NCI-H146 treated with DMSO at 0.1 percent for 48 hours (cell line): ENCODE data around the gene OTOF.
A peak's percentile ranks its signal among the peaks of the same experiment; 100 is the strongest.
"Not testable (repeated sequence)": the region's sequence is repeated elsewhere in the genome, so short reads cannot be mapped to it uniquely, and the experiment has no call there.

Experiments used
- DNase-seq: peaks from one replicate; lab custom pipeline; 2025; ENCODE audit not compliant: unreplicated experiment; lab: John Stamatoyannopoulos, UW

The OTOF gene

GRCh38 chr2:26481706-26482105 is 3.8 kb upstream of the OTOF start:
- DNase-seq = no peak

GRCh38 chr2:26480566-26481423 is 2.9 kb upstream of the OTOF start:
- no peak for DNase-seq

- DNase-seq = no peak
Measured at GRCh38 chr2:26479789-26480565, 2.1 kb upstream of the OTOF start.

- DNase-seq = no peak
Measured at GRCh38 chr2:26479131-26479788, 1.3 kb upstream of the OTOF start.

DNA sequence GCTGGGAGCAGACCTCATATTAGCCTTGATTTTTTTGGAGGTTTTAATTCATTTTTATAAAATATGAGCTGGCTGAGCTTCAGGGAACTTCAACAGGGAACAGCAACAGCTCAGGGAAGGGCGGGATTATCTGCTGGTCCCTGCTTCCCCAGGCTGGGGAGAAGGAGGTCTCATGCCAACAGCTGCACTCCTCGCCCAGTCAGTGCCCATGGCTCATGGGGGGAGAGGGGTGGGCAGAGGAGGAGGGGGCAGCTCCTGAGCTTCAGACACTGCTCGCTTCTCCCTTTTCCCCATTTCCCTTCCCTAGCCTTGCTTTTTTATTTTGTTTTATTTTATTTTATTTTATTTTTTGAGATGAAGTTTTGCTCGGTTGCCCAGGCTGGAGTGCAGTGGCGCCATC is 442 bp upstream of the OTOF start:
- no peak for DNase-seq

- no peak for DNase-seq
Measured at GRCh38 chr2:26477126-26477910, 606 bp downstream of the OTOF start.

GRCh38 chr2:26475832-26476501 is 2.0 kb downstream of the OTOF start:
- DNase-seq = no peak

DNA sequence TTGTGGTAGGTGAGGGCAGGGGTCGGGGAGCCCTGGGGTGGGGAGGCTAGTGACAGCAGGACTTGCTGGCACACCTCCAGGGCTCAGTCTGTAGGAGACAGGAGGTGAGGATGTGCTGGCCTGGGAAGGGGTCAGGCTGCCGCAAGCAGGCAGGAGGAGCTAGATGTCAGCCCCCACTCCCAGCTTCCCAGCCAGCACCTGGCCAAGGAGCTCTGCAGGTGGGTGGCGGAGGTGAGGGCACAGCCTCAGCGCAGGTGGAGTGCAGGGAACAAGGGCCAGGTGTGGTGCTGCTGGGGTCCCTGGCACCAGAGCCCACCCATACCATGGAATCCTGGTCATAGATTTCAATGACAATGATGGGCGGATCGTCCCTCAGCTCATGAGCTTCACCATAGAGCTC is 2.9 kb downstream of the OTOF start:
- DNase-seq = no peak

DNA sequence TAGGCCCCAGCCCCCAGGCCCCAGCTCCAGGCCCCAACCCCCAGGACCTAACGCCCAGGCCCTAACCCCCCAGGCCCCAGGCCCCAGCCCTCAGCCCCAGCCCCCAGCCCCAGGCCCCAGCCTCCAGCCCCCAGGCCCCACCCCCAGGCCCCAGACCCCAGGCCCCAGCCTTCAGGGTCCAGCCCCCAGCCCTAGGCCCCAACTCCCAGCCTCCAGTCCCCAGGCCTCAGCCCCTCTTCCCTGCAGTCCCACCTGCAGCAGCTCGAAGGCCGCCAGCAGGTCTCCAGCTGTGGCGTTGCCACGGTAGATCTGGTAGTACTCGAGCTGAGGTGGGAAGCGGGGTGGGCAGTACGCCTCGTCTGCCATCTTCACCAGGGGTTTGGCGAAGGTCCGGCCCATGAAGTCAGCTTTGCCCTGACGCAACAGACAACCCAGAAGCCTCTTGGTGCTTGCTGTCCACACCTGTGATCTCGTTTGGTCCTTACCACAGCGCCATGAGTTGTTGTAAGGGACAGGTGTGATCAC is 3.6 kb downstream of the OTOF start:
- no peak for DNase-seq

- DNase-seq = no peak
Measured at GRCh38 chr2:26473796-26474195, 4.1 kb downstream of the OTOF start.

DNA sequence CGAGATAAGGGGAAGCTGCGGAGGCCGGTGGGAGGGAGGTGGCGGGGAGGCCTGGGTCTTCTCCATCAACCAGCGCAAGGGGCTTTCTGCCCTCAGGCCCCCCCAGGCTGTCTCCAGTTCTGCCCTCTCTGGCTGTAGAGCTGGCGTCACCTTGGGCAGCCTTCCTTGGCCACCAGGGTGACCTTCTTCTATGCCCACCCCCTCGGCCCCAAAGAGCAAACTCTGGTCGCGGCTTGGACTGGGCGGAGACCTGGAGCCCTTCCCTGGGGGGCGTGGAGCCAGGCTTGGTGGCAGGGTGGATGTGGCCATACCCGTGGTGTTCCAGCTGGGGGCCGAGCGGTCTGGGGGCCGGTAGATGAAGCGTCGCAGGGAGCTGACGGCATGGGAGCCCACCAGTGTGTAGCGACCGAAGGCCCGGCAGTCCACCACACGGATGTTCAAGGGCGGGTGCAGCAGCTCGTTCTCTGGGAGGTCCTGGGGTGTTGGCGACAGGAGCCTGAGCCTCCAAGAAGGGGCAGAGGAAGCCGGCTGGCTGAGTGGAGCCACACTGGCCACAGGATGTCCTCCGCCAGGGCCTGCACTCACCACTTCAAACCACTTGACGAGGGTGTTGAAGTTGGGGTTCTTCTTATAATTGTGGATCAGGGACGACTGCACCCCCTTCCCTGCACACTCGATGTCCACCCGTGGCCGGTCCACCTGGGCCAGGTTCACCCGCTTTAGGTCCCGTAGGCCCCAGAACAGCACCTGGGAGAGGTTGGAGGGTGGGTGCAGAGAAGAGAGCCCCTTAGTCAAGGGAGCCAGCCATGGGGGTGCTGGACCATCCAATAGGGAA is 4.9 kb downstream of the OTOF start:
- DNase-seq = no peak

DNA sequence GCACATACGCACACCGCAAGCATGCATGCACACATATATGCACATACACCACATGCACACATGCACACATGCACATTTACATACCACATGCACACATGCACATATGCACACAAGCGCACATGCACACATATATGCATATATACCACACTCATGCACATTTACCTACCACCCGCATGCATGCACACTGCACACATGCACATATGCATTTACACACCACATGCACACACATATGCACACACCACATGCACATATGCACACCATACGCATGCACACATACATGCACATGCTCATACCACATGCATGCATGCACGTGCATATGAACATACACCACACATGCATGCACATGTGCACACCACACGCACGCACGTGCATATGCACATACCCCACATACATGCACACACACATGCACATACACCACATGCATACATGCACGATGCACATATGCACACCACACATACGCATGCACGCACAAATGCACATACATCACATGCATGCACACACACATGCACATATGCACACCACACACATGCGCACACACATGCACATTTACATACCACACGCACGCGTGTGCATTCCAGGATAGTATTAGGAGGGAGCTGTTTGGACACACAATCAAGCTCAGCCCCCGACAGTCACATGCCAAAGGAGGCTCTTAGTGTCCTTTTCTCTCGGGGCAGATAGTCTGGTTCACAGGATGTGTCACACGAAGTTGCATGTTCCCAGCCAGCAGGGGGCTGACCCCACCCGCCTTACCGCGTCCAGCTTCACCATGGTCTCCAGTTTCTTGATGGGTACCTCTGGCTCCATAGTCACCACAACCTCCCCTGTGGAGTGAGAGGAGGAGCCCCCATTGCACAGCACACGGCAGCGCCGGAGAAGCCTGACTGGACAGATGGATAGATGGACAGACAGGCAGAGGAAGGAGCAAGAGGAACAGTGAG is 5.9 kb downstream of the OTOF start:
- DNase-seq = no peak

DNA sequence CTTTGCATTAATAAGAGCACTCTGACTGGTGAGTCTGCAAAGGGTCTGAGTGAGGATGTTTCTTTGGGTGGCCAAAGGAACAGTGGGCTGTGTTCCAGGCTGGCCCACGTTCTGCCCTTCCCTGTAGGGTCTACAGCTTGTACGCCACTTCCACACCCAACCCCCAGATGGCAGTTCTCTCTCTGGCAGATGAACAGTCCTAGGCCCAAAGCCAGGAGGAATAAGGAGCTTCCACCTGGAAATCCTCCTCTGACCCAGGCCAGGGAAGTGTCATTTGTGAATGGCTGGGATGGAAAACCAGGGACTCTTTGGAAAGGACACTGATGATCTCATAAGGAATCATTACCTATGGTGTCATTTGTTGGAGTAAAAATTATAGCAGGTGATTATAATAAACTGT is 6.6 kb downstream of the OTOF start:
- no peak for DNase-seq

DNA sequence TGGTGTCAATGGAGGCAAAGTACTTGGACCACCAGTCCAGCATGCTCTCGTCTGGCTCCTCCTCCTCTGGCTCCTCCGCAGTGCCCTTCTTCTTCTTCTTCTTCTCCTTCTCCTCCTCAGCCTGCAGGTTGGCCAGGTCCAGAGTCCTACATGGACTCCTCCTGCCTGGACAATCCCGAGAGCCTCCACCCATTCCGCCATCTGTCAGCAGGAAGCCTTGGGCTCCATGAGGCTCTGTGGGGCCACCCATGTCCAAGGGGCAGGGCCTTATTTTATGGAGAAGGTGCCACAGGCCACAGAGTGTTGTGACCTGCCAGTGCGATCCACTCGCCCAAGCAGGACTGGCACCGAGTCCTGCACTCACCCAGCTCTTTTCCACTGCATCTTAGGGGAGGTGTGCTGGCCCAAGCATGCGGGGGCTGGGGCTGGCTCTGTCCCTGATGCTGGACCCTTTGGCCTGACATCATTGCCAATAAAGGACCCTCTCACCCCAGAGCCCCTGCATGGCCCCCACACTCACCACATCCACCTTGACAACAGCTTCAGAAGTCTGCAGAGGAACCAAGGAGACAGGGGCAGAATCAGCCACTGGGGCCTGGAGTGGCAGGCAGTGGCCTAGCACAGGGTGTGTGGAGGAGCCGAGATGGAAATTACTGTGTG is 7.2 kb downstream of the OTOF start:
- DNase-seq = no peak

DNA sequence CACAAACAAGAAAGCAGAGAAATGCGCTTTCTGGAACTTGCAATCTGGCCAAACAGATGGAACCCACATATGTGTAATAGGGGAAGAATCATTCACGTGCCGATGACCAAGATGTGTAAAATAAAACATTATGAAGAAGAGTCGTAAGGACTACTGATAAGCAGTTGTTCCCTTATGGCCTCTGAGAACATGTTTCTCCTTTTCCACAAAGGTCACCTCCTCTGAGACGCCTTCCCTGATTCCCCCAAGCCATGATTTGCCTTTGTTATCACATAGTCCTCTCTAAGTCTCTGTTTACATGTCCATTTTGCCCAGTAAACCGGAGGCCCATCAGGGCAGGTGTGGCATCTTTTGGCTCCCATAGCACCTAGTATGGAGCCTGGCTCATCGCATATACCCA is 8.0 kb downstream of the OTOF start:
- DNase-seq = no peak

GRCh38 chr2:26469092-26469710 is 8.7 kb downstream of the OTOF start:
- DNase-seq = peak; percentile 59

- not testable (repeated sequence) for DNase-seq
Measured at GRCh38 chr2:26468544-26468943, 9.4 kb downstream of the OTOF start.
